Mesothelial cell of epicardium (in vitro differentiated cells): ENCODE results near the gene DCDC1. TPM values are rescaled to one million over a fixed set of nuclear protein-coding genes. Genes with fewer than 3 reads are reported as not detected.

Experiments used
- DNase-seq, 2 experiments: peaks; one replicate each; pipeline ENCODE4 v3.0.0; 2021; ENCODE audit warnings: low spot score in 2 of 2; ENCODE audit not compliant: unreplicated experiment in 2 of 2
- H3K27ac Mint-ChIP-seq: 2 replicates; pipeline ENCODE4 v1.8.0; 2021; ENCODE audit warnings: mixed read lengths
- H3K27me3 Mint-ChIP-seq: 2 replicates; pipeline ENCODE4 v1.8.0; 2021; ENCODE audit warnings: low read depth, mixed read lengths
- H3K36me3 Mint-ChIP-seq: 2 replicates; pipeline ENCODE4 v1.8.0; 2021; ENCODE audit warnings: mixed read lengths
- H3K4me1 Mint-ChIP-seq: 2 replicates; pipeline ENCODE4 v1.8.0; 2021; ENCODE audit warnings: mixed read lengths
- H3K4me3 Mint-ChIP-seq: 2 replicates; pipeline ENCODE4 v1.8.0; 2021; ENCODE audit warnings: mild to moderate bottlenecking, moderate library complexity, mixed read lengths
- H3K9me3 Mint-ChIP-seq: 2 replicates; pipeline ENCODE4 v1.8.0; 2021; ENCODE audit warnings: mixed read lengths
- total RNA-seq: library from RNA; stranded (reverse); gene quantifications from 3 replicates; pipeline ENCODE4 v1.2.1, GENCODE V29; 2021
- TF ChIP-seq, protein P1 (sequence below): fragments of 200-600 bp; sonication (generic); IDR thresholded peaks from one replicate; pipeline ENCODE4 v1.5.0; 2021; ENCODE audit warnings: antibody characterized with exemption; ENCODE audit not compliant: unreplicated experiment

Gene DCDC1
- total RNA-seq, 1 donor from 2014 or later: 1.2 TPM

DNA sequence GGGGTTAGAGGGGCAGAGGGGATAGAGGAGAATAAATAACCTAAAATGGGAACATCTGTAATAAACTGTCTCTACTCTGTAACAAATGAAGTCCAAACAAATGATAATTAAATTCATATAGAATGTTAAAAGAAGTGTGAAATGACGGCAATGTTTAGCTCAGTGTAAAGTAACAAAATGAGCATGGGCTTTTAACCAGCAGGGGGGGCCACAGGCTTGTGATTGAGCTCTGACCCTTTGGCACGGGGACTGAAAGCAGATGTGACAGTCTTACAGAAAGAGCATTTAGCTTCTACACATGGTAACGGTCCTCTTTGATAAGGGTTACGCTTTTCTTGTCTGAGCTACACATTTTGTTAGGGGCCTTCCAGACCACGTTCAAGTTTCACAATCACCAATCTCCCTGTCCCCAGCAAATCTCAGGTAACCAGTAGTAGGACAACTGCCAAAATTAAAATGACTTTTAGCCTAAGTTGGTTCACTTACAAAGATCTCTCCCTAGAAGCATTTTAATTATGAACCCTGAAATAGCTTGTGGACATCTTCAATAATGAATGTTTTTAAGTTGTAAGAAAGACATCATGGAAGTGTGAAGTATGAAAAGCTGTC is 262.5 kb downstream of the DCDC1 start:
- DNase-seq: peak; percentile 29 to 72
- H3K4me1 Mint-ChIP-seq: peaks cover 4% of the 10 kb centered on the region
- no peak overlapping the region for H3K4me3 Mint-ChIP-seq
- TF ChIP-seq, protein P1, sequence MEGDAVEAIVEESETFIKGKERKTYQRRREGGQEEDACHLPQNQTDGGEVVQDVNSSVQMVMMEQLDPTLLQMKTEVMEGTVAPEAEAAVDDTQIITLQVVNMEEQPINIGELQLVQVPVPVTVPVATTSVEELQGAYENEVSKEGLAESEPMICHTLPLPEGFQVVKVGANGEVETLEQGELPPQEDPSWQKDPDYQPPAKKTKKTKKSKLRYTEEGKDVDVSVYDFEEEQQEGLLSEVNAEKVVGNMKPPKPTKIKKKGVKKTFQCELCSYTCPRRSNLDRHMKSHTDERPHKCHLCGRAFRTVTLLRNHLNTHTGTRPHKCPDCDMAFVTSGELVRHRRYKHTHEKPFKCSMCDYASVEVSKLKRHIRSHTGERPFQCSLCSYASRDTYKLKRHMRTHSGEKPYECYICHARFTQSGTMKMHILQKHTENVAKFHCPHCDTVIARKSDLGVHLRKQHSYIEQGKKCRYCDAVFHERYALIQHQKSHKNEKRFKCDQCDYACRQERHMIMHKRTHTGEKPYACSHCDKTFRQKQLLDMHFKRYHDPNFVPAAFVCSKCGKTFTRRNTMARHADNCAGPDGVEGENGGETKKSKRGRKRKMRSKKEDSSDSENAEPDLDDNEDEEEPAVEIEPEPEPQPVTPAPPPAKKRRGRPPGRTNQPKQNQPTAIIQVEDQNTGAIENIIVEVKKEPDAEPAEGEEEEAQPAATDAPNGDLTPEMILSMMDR: peak; percentile 69
- no peaks in the 10 kb centered on the region for H3K9me3 Mint-ChIP-seq
- no peak overlapping the region for H3K27ac Mint-ChIP-seq
- H3K36me3 Mint-ChIP-seq: no peaks in the 10 kb centered on the region
- H3K27me3 Mint-ChIP-seq: peaks cover 12% of the 10 kb centered on the region

- Mint-ChIP-seq H3K36me3 (no peaks in the 10 kb centered on the region), H3K4me1 (peaks cover 4% of the 10 kb centered on the region), H3K4me3 (no peak overlapping the region), H3K9me3 (no peaks in the 10 kb centered on the region), H3K27me3 (peaks cover 12% of the 10 kb centered on the region), H3K27ac (no peak overlapping the region)
- TF ChIP-seq, protein P1: no peak
- no peak for DNase-seq
Observed at GRCh38 chr11:31106326-31106725, 263.2 kb downstream of the DCDC1 start.

- TF ChIP-seq, protein P1: no peak
- Mint-ChIP-seq H3K27ac (no peak overlapping the region), H3K36me3 (no peaks in the 10 kb centered on the region), H3K9me3 (no peaks in the 10 kb centered on the region), H3K4me1 (peaks cover 3% of the 10 kb centered on the region), H3K4me3 (no peak overlapping the region), H3K27me3 (peaks cover 28% of the 10 kb centered on the region)
- DNase-seq: no peak
Observed at GRCh38 chr11:31102875-31103274, 266.7 kb downstream of the DCDC1 start.

- TF ChIP-seq, protein P1: no peak
- no peak for DNase-seq
- Mint-ChIP-seq H3K4me3 (no peak overlapping the region), H3K27ac (no peak overlapping the region), H3K27me3 (peaks cover 32% of the 10 kb centered on the region), H3K36me3 (no peaks in the 10 kb centered on the region), H3K4me1 (no peaks in the 10 kb centered on the region), H3K9me3 (no peaks in the 10 kb centered on the region)
Observed at GRCh38 chr11:31102316-31102715, 267.2 kb downstream of the DCDC1 start.

DNA sequence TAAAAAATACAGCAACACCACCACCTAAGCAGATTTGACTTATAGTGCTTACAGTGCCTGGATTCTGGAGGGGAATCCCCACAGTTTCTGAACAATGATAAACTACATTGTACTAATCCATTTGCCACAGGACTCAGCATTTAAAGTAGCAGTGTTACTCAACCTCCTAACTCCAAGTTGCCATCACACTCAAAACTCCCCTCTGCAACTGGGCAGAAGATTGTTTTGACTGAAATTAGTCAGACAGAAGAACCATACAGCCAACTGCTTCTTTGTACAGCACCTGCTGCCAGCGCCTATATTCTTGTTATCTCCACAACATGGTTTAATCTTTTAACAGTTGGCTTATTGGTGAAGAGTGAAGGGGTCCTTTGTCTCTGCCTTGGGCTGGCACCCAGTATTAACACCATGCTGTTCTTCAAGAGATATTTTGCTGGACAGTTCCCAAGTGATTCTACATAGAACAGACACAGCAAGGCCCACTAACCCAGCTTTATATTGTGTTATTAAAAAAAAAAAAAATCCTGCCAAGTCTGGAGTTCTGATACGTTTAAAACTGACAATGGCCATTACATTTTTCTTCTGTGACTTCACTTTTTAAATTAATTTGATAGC is 273.2 kb downstream of the DCDC1 start:
- Mint-ChIP-seq H3K36me3 (no peaks in the 10 kb centered on the region), H3K27me3 (peaks cover 30% of the 10 kb centered on the region), H3K4me3 (no peak overlapping the region), H3K4me1 (no peaks in the 10 kb centered on the region), H3K9me3 (no peaks in the 10 kb centered on the region), H3K27ac (no peak overlapping the region)
- TF ChIP-seq, protein P1: no peak
- DNase-seq: no peak
